Ascending aorta (tissue), 2 donors: ENCODE results near the gene YLPM1. TPM values are rescaled to one million over a fixed set of nuclear protein-coding genes. Genes with fewer than 3 reads are reported as not detected.

Experiments used
- DNase-seq, 2 donors: peaks; one replicate each; pipeline ENCODE4 v3.0.0-alpha.2; 2019; ENCODE audit warnings: low spot score in 2 of 2
- H3K27ac ChIP-seq, 2 donors: fragments of 200-600 bp; sonication (generic); one replicate each; pipeline ENCODE4 v1.5.1; 2016 to 2017; ENCODE audit warnings: mild to moderate bottlenecking in 1 of 2
- H3K27me3 ChIP-seq: fragments of 200-600 bp; sonication (generic); one replicate; pipeline ENCODE4 v1.5.1; 2017
- H3K36me3 ChIP-seq, 2 donors: fragments of 200-600 bp; sonication (generic); one replicate each; pipeline ENCODE4 v1.5.1; 2016
- H3K4me1 ChIP-seq, 2 donors: fragments of 200-600 bp; sonication (generic); one replicate each; pipeline ENCODE4 v1.5.1; 2016 to 2017; ENCODE audit warnings: mild to moderate bottlenecking in 1 of 2
- H3K4me3 ChIP-seq, 2 donors: fragments of 200-600 bp; sonication (generic); one replicate each; pipeline ENCODE4 v1.5.1; 2016 to 2017; ENCODE audit warnings: mild to moderate bottlenecking in 1 of 2
- H3K9me3 ChIP-seq, 2 donors: fragments of 200-600 bp; sonication (generic); one replicate each; pipeline ENCODE4 v1.5.1; 2016
- CTCF ChIP-seq, 3 experiments: fragments of 200-600 bp in 2 of 3; fragments of 450-650 bp in 1 of 3; sonication (generic) in 2 of 3; IDR thresholded peaks; one replicate each; pipeline ENCODE4 v1.5.1; 2016 to 2019; ENCODE audit warnings: antibody characterized with exemption in 3 of 3, mild to moderate bottlenecking in 1 of 3, moderate library complexity in 1 of 3
- intact Hi-C: fragments of 100-400 bp; cut with DNase I; formaldehyde crosslinking; loops from one replicate; pipeline ENCODE4 v1.15.1; 2023
- total RNA-seq: library from RNA; depleted of rRNA; stranded (reverse); fragments of >200 nt; gene quantifications from one replicate; pipeline ENCODE4 v1.1.0, GENCODE V29; 2016

YLPM1 gene
- total RNA-seq, 1 donor from 2014 or later: 27.7 TPM

GRCh38 chr14:74841230-74842207 lies 78.4 kb downstream of the YLPM1 start:
- intact Hi-C loops: no loop called here
- no peaks in the 10 kb centered on the region for H3K9me3 ChIP-seq
- no peaks in the 10 kb centered on the region for H3K4me1 ChIP-seq
- no peak for TF ChIP-seq CTCF (IDR thresholded peaks at IDR 0.05)
- no peak overlapping the region for H3K4me3 ChIP-seq
- H3K27me3 ChIP-seq: no peaks in the 10 kb centered on the region
- peaks cover 4 to 7% of the 10 kb centered on the region in 2 donors for H3K36me3 ChIP-seq
- H3K27ac ChIP-seq: no peak overlapping the region
- DNase-seq: no peak

GRCh38 chr14:74843653-74844052 lies 80.5 kb downstream of the YLPM1 start:
- no peak for DNase-seq
- H3K9me3 ChIP-seq: no peaks in the 10 kb centered on the region
- intact Hi-C loops: no loop called here
- H3K27me3 ChIP-seq: no peaks in the 10 kb centered on the region
- peaks cover 4 to 6% of the 10 kb centered on the region in 2 donors for H3K36me3 ChIP-seq
- no peak overlapping the region for H3K27ac ChIP-seq
- TF ChIP-seq CTCF (IDR thresholded peaks at IDR 0.05): no peak
- no peak overlapping the region for H3K4me3 ChIP-seq
- H3K4me1 ChIP-seq: no peaks in the 10 kb centered on the region

- H3K4me1 ChIP-seq: no peaks in the 10 kb centered on the region
- DNase-seq: no peak
- intact Hi-C loops: no loop called here
- no peak for TF ChIP-seq CTCF (IDR thresholded peaks at IDR 0.05)
- H3K9me3 ChIP-seq: no peaks in the 10 kb centered on the region
- H3K27me3 ChIP-seq: no peaks in the 10 kb centered on the region
- no peaks in the 10 kb centered on the region for H3K36me3 ChIP-seq
- H3K4me3 ChIP-seq: no peak overlapping the region
- H3K27ac ChIP-seq: no peak overlapping the region
Measured at GRCh38 chr14:74846168-74846567, 83.1 kb downstream of the YLPM1 start.

- no peaks in the 10 kb centered on the region for H3K4me1 ChIP-seq
- intact Hi-C loops: no loop called here
- H3K27ac ChIP-seq: no peak overlapping the region
- no peaks in the 10 kb centered on the region for H3K27me3 ChIP-seq
- no peak for TF ChIP-seq CTCF (IDR thresholded peaks at IDR 0.05)
- no peak overlapping the region for H3K4me3 ChIP-seq
- H3K36me3 ChIP-seq: no peaks in the 10 kb centered on the region
- DNase-seq: no peak
- no peaks in the 10 kb centered on the region for H3K9me3 ChIP-seq
Measured at GRCh38 chr14:74846968-74847665, 84.0 kb downstream of the YLPM1 start.

GRCh38 chr14:74848768-74849167 lies 85.7 kb downstream of the YLPM1 start:
- no peak for DNase-seq
- no peak overlapping the region for H3K4me3 ChIP-seq
- no peaks in the 10 kb centered on the region for H3K27me3 ChIP-seq
- intact Hi-C loops: no loop called here
- no peaks in the 10 kb centered on the region for H3K9me3 ChIP-seq
- no peak overlapping the region for H3K27ac ChIP-seq
- peaks cover 0 to 12% of the 10 kb centered on the region in 2 donors for H3K4me1 ChIP-seq
- H3K36me3 ChIP-seq: no peaks in the 10 kb centered on the region
- TF ChIP-seq CTCF (IDR thresholded peaks at IDR 0.05): no peak
